ENCODE measurements around the gene NDUFA3.

DNA sequence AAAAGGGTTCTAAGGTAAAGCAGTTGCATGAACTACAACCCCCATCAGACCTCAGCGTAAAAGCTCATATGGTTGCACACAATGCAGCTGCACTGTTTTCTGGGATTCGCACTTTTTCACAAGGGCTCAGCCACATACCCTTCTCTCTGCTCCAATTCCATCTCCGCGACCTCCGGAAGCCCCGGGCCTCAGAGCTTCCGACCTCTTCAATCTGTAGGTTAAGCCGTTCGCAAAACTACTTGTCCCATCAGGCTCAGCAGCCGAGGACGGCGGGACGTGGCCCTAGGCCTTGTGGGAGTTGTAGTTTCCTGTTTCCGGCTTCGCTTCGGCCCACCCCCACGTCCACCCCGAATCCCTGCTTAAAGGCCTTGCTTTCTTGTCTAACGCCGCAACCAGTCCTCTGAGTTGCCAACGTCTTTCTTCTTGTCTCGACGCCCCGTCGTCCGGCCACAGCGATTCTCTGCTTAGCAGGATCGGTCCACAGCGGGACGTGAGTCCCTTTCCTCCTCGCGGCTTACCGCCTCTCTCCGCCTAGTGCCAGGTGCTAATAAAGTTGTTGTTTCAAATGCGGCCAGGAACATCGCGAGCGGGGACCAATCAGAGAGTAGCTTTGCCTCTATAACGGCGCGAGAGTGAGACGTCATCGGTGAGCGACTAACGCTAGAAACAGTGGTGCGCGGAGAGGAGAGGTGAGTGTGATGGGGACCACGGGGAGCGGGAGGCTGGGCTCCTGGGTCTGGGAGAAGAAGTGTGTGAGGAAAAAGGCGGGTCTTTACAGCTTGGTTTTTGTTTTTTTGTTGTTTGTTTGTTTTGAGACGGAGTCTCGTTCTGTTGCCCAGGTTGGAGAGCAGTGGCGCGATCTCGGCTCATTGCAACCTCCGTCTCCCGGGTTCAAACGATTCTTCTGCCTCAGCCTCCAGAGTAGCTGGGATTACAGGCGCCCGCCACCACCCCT lies 12.7 kb downstream of the NDUFA3 start, which contains the start of the genes PRPF31 and TFPT:
- TF ChIP-seq, protein P1, sequence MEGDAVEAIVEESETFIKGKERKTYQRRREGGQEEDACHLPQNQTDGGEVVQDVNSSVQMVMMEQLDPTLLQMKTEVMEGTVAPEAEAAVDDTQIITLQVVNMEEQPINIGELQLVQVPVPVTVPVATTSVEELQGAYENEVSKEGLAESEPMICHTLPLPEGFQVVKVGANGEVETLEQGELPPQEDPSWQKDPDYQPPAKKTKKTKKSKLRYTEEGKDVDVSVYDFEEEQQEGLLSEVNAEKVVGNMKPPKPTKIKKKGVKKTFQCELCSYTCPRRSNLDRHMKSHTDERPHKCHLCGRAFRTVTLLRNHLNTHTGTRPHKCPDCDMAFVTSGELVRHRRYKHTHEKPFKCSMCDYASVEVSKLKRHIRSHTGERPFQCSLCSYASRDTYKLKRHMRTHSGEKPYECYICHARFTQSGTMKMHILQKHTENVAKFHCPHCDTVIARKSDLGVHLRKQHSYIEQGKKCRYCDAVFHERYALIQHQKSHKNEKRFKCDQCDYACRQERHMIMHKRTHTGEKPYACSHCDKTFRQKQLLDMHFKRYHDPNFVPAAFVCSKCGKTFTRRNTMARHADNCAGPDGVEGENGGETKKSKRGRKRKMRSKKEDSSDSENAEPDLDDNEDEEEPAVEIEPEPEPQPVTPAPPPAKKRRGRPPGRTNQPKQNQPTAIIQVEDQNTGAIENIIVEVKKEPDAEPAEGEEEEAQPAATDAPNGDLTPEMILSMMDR (IDR thresholded peaks at IDR 0.05), result no peak
- TF ChIP-seq SREBF2 (IDR thresholded peaks at IDR 0.05) (no peak), FOXS1 (CRISPR knock-in tag; IDR thresholded peaks at IDR 0.05) (peak; percentile 40; the same call in 1 of the 2 replicates), JUNB (IDR thresholded peaks at IDR 0.05) (no peak), EP300 (IDR thresholded peaks at IDR 0.05) (no peak), POLR2AphosphoS2 (conservative IDR thresholded peaks at IDR 0.05; ENCODE audit: low read length) (no peak), CHD2 (IDR thresholded peaks at IDR 0.05; ENCODE audit: low read length, partially characterized antibody) (peak; percentile 67), RNF2 (IDR thresholded peaks at IDR 0.05; ENCODE audit: borderline replicate concordance, low read depth) (no peak), ZNF302 (CRISPR knock-in tag; IDR thresholded peaks at IDR 0.05) (no peak), CEBPB (IDR thresholded peaks at IDR 0.05) (0 out of 4 replicates have a peak, but pooled peaks of 1 of the 2 experiments have one; percentile 21), ESRRA (IDR thresholded peaks at IDR 0.05; ENCODE audit: borderline replicate concordance, low read length) (no peak)
- TF ChIP-seq, protein P2, sequence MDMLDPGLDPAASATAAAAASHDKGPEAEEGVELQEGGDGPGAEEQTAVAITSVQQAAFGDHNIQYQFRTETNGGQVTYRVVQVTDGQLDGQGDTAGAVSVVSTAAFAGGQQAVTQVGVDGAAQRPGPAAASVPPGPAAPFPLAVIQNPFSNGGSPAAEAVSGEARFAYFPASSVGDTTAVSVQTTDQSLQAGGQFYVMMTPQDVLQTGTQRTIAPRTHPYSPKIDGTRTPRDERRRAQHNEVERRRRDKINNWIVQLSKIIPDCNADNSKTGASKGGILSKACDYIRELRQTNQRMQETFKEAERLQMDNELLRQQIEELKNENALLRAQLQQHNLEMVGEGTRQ (IDR thresholded peaks at IDR 0.05), result no peak
- TF ChIP-seq, protein P3, sequence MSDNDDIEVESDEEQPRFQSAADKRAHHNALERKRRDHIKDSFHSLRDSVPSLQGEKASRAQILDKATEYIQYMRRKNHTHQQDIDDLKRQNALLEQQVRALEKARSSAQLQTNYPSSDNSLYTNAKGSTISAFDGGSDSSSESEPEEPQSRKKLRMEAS (IDR thresholded peaks at IDR 0.05), result peak; percentile 98
- TF ChIP-seq, protein P4, sequence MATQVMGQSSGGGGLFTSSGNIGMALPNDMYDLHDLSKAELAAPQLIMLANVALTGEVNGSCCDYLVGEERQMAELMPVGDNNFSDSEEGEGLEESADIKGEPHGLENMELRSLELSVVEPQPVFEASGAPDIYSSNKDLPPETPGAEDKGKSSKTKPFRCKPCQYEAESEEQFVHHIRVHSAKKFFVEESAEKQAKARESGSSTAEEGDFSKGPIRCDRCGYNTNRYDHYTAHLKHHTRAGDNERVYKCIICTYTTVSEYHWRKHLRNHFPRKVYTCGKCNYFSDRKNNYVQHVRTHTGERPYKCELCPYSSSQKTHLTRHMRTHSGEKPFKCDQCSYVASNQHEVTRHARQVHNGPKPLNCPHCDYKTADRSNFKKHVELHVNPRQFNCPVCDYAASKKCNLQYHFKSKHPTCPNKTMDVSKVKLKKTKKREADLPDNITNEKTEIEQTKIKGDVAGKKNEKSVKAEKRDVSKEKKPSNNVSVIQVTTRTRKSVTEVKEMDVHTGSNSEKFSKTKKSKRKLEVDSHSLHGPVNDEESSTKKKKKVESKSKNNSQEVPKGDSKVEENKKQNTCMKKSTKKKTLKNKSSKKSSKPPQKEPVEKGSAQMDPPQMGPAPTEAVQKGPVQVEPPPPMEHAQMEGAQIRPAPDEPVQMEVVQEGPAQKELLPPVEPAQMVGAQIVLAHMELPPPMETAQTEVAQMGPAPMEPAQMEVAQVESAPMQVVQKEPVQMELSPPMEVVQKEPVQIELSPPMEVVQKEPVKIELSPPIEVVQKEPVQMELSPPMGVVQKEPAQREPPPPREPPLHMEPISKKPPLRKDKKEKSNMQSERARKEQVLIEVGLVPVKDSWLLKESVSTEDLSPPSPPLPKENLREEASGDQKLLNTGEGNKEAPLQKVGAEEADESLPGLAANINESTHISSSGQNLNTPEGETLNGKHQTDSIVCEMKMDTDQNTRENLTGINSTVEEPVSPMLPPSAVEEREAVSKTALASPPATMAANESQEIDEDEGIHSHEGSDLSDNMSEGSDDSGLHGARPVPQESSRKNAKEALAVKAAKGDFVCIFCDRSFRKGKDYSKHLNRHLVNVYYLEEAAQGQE (IDR thresholded peaks at IDR 0.05), result peak; percentile 61
